GM18868 (cell line): ENCODE results near the gene LRRC14B.

Experiments
- ATAC-seq: cut with Tn5 transposase; IDR thresholded peaks from one replicate; pipeline ENCODE4 v1.9.1; 2021; ENCODE audit warnings: mild to moderate bottlenecking, moderate library complexity; ENCODE audit not compliant: unreplicated experiment

LRRC14B gene

DNA sequence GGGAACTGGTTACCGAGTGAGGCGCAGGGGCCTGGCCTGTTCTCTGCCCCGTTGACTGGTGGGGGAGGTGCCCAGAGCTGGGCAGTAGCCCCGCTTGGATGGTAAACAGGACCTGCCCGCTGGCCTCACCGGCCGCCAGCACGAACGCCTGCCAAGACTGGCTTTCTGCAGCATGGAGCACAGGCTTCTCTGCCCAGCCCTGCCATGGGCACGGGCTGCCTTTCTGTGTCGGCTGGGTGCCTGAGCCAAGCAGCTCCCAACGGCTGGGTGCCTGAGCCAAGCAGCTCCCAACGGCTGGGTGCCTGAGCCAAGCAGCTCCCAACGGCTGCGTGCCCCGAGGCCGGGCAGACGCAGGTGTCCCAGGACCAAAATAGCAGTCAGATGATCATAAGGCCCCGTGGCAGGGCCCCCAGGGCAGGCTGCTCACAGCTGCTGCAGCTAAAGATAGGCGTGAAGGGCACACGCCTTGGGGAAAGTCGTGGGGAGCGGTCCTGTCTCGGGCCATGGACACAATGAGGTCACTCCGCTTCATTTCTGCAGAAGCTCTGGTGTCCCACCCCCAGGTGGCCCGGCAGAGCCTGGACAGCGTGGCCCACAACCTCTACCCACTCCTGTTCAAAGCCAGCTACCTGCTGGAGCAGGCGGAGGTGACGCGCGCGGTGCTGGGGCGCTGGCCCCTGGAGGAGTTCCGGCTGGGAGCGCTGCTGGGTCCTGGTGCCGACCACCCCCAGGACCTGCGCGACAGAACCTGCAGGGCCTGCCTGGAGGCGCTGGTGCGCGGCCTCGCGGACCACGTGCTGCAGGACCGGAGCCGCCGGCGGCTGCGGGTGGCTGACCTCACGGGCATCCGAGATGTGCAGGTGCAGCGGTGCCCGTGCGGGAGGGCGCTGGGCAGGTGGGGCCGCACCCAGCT is at the start of gene LRRC14B:
LRRC14B (plus strand) TSS at position 460 of the 913 bp plus-strand sequence; CDS start at position 504, 44 bp downstream.
- no peak for ATAC-seq

DNA sequence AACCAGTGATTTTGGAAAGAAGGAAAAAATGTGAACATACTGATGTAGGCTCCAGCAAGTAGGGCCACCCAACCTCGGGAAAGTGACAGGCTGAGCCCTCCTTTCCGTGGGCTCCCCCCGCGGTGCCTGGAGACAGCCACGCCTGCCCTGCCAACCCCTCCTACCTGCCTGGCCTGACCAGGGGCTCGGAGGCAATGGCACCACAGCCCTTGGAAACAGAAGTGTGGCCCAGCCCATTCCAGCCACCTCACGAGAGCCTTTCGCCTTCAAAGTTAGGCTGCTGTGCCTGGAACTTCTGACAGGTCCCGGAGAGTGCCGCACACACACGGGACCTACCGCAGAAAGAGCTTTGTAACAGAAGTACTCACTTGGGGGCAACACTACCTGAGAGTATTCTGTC is 49.5 kb upstream of the LRRC14B start:
- no peak for ATAC-seq

DNA sequence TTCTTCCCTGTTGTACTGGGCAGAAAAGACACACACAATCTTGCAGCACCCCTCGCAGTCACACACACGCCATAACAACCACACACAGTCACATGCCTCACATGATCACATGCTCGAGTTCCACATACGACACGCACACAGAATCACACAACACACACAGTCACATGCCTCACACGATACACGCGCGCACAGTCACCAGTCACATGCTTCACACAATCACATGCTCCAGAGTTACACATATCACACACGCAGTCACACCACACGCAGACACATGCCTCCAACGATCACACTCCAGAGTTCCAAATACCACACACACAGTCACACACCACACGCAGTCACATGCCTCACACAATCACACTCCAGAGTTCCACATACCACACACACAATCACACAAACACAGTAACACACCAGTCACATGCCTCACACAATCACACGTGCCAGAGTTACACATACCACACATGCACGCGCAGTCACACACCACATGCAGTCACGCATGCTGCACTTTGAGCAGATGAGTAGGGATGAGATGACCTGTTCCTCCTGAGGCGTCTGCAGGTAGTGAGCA is 49.0 kb upstream of the LRRC14B start:
- no peak for ATAC-seq

DNA sequence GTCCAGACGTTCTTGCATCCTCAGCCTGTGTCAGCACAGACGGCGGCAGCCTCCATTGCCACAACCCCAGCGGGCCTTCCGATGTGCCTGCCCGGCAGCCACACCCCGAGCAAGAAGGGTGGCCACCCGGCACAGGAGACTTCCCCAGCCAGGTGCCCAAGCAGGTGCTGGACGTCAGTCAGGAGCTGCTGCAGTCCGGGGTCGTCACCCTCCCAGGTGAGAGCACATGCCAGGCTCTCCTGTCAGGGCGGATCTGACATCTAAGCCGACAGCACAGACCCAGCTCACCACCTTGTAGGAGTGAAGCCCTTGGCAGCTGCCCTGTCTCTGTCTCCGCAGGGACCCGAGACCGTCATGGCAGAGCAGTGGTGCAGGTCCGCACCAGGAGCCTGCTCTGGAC is 48.3 kb upstream of the LRRC14B start:
- ATAC-seq = no peak

DNA sequence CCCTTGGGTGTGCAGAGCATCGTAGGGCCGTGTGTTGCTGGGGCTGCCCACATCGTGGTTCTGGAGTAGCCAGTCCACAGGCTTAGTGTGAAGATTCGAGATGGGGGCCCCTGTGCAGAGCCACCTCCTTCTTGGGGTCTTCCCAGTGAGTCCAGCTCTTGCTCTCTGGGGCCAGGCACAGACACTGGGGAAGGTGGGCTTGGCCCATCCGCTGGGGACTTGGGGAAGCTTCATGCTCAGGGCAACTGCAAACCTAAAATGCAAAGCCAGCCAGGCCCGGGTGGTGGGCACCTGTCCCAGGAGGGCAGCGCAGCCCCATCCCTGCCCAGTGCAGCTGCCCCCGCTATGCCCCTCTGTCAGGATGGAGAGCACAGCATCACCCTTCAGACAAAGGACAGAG is 46.4 kb upstream of the LRRC14B start:
- ATAC-seq = no peak

DNA sequence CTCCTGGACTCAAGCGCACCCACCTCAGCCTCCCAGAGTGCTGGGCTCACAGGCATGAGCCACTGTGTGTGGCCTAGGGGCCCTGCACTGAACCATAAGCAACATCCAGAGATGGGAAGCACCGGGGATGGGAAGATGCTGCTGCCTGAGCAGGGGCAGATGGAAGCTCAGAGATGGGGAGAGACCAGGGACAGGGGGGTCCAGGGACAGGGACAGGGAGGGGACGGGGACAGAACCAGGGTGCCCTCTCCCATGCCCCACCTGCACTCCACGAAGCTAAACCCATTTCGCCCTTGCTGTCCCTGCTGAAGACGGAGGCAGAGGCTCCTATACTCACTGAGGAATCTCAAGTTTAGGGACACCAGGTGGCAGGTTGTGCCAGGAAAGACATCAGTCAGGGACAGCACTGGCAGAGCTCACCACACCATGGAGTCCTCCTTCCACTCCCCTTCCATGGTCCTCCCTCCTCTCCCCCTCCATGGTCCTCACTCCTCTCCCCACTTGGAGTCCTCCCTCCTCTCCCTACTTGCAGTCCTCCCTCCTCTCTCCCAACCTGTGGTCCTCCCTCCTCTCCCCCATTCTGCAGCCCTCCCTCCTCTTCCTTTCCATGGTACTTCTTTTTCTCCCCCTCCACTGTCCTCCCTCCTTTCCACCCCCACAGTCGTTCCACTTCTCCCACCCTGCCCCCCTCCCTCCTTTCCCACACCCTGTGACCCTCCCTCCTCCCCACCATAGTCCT is 45.5 kb upstream of the LRRC14B start:
- no peak for ATAC-seq

DNA sequence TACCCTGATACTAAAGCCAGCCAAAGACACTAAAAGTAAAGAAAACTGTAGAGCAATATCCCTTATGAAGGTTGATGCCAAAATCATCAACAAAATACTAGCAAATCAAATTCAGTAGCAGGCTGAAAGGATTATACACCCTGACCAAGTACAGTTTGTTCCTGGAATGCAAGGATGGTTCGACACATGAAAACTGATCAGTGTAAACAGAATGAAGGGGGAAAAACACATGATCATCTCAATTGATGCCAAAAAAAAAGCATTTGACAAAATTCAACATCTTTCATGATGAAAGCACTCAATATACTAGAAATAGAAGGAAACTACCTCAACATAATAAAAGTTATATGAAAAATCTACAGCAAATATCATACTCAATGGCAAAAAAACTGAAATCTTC is 43.5 kb upstream of the LRRC14B start:
- ATAC-seq = no peak

DNA sequence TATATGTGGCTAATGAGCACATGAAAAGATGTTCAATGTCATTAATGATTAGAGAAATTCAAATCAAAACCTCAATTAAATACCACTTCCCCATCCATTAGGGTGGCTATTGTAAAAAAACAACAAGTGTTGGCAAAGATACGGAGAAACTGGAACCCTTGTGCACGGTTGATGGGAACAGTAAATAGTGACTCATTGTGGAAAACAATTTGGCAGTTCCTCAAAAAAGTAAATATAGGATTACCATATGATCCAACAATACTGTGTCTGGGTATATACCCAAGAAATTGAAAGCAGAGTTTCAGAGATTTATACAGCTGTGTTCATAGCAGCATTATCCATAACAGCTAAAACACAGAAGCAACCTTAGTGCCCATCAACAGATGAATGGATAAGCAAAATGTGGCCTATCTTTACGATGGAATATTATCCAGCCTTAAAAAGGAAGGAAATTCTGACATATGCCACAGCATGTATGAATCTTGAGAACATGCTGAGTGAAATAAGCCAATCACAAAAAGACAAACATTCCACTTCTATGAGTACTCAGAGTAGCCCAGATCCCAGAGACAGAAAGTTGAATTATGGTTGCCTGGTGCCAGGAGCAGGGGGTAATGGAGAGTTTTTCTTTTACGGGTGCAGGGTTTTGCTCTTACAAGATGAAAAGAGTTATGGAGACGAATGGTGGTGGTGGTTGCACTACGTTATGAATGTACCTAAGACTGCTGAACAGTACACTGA is 41.4 kb upstream of the LRRC14B start:
- no peak for ATAC-seq

DNA sequence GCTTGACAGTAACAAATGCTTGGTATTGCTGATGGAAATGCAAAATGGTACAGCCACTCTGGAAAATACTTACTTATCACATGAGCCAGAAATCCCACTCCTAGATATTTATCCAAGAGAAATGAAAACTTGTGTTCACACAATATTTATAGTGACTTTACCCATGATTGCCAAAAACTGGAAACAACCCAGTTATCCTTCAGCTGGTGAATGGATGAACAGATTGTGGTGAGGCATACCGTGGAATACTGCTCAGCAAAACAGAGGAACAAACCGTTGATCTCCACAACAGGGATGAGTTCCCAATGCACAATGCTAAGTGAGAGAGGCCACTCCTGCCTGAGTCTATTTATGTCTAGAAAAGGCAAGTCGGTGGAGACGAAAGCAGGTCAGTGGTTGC is 40.5 kb upstream of the LRRC14B start:
- no peak for ATAC-seq

DNA sequence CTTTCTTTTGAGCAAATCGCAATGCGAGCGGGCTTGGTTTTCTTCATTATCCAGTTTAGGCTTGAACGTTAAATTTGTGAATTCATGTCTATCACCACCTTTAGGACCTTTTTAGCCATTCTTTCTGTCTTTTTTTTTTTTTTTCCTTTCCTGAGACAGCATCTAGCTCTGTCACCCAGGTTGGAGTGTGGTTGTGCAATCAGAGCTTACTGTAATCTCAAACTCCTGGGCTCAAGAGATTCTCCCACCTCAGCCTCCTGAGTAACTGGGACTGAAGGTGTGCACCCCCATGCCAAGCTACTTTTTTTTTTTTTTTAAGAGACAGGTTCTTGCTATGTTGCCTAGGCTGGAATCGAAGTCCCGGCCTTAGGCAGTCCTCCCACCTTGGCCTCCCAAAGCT is 39.2 kb upstream of the LRRC14B start:
- ATAC-seq = no peak

DNA sequence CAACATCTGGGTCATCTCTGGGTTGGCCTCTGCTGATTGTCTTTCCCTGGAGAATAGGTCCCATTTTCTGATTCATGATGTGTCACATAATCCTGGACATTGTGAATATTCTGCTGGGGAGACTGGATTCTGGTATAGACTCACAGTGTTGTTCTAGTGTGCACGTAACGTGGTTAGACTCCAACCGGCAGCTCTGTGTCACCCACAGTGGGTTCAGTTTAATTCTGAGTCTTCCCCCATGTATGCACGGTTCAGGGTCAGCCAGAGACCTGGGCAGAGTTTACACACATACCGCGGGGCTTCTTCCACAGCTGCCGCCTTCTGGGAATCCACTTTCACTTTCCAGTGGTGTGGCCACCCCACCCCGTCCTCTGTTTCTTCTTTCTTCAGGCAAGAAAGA is 38.0 kb upstream of the LRRC14B start:
- no peak for ATAC-seq

DNA sequence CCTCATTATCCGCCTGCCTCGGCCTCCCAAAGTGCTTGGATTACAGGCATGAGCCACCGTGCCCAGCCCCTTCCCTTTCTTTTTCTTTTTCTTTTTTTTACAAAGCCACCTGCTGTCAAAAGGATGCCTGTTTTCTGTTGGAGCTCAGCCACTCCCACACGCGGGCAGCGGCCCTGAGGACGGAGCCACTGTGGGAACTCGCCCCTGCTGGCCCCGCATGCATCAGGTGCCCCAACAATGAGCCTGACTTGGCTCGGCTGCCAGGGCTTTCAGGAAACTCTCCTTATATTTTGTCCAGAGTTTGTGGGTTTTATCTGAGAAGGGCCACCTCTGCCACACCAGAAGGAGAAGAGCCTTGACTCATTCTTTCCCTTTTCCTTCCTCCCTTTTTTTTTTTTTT is 37.1 kb upstream of the LRRC14B start:
- ATAC-seq = no peak

DNA sequence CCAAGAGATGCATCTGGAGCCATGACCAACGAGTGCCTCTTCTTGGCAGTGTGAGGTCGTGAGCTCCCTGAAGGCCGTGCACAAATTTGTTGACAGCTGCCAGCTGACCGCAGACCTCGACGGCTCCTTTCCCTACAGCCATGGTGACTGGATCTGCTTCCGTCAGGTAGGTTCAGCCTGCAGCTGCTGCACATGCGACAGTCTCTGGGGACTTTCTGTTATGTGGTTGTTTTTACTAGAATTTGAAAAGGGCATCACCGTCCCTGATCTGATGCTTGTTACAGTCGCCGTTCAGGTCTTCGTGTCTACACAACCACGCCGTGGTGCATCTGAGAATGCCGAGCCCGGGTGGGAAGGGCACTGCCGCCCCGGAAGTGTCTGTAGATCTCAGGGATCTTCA is 36.5 kb upstream of the LRRC14B start:
- no peak for ATAC-seq

DNA sequence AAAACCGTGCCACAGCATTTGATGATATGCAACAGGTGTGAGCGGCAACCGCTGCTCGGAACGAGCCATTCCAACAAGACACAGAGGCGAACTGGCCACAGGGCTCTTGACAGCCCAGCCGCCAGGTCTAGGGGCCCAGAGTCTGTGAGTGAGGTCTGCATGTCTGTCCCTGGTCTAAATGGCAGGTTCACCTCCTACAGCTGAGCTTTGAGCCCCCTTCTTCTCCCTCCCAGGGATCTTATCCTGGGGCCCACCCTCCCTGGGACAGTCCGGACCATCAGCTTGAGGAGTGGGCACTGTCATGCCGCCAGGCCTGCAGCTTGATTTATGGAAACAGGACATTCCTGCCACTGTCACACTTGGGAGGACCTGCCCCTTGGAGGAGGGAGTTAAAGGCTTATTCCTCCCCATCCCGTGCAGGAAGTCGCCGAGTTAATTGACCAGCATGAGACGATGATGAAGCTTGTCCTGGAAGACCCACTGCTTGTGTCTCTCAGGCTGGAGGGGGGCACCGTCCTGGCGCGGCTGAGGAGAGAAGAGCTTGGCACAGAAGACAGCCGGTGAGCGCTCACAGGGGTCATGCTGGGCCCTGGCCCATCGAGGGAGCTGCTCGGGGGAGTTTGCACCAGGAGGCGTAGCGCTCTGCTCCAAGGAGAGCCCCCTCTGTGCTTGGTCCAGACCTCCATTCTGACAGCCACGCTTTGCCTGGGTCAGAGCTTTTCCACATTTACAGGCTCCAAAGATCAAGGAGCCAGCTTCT is 35.5 kb upstream of the LRRC14B start:
- ATAC-seq = no peak

DNA sequence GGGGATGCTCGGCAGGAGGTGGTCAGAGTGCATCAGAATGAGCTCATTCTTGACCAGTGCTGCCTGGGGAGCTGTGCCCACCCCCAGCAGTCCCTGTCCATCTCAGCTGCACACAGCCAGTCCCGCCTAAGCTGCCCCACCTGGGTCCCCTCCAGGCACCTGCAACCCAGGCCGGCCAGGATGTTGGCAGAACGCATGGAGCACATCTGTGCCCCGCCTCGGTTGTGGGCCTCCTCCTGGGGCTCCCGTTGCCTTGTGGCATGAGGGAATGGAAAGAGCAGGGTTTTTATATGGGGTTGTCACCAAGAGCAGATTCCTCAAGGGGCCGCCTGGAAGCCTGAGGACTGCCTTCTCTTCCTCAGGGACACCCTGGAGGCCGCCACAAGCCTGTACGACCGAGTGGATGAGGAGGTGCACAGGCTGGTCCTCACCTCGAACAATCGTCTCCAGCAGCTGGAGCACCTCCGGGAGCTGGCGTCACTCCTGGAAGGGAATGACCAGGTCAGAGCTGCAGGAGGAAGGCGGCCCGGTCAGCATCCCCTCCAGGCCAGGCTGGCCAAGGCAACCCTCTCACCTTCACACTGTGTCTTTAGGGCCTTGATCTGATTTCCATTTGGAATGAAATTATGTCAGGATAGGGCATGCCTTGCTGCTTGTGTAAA is 34.8 kb upstream of the LRRC14B start:
- no peak for ATAC-seq

DNA sequence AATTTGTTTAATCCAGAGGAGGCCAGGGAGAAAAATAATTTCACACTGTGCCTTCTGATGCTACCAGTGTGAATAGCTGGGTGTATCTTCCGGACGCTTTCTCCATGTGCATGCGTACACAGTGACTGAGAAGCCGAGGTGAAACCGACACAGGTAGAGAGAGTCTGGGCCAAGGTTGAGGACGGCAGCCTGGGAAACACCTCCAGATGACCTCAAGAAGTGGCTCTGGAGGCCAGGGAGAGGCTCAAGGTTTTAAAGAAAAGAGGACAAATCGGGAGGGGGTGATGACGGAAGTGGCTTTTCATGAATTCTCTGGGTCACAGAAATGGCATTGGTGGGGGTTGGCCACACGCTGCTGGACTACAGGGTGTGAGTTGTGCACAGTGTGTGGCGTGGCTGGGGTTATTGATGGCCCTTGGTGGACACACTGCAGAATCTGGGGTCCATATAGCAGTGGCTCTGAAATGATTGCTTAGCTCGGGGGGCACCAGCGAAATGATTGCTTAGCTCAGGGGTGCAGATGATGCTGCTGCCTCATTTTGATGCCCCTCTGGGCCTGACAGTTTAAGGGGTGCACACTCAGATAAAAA is 34.1 kb upstream of the LRRC14B start:
- ATAC-seq = no peak

DNA sequence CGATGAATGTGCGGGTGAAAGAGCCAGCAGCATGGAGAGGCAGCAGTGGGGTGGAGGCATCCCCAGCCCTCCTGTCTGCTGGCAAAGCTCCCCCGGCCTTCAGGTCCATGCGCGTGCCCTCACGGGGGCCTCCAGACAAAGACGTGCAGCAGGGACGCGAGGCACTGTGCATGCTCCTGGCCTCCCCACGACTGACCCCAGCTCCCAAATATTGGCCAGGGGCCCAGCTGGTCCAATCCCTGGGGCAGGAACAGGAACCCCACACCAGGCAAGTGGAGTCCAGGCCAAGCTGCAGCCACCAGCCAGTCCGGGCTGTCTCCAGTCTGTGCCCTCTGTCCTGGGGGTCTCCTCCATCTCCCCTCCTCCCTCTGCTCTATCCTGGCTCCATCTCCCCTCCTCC is 33.5 kb upstream of the LRRC14B start:
- no peak for ATAC-seq

DNA sequence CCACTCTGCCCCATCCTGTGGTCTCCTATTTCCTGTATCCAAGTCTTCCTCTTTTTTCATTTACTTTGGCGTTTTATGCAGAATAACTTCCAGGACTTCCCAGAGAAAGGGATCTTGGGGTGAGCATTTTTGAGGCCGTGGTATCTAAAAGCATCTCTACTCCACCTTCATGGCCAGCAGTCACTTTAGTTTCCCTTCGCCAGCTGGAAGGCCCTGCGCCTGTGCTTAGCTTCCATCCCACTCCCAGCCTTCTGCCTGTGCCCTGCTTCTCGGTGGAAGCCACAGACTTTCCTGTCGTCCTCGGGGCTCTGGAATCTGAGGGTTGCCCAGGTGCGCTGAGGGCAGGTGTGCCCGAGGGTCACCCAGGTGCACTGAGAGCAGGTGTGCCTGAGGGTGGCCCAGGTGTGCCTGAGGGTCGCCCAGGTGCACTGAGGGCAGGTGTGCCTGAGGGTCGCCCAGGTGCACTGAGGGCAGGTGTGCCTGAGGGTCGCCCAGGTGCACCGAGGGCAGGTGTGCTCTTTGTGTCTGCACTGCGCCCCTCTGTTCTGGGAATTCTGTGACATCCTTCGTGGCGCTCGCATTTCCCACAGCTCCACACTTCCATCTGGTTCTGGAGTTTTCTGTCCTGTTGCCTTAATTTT is 32.4 kb upstream of the LRRC14B start:
- ATAC-seq = no peak
